GM12878 (cell line): Measurements from ENCODE around the gene CTDSP1. TPM values are rescaled to one million over a fixed set of nuclear protein-coding genes. Genes with fewer than 3 reads are reported as not detected.

ENCODE experiments used
- ATAC-seq: fragments of 200-7000 bp; cut with Tn5 transposase; 3 replicates; pipeline ENCODE4 v1.9.1; 2020; ENCODE audit warnings: mild to moderate bottlenecking, moderate library complexity
- BruUV-seq: library from RNA; stranded (reverse); fragments of 400-500 nt; replicated peaks from 2 replicates; lab custom pipeline; 2021; lab: Mats Ljungman, UMichigan
- CTCF ChIA-PET: fragments of 300-600 bp; sonication (Branson Sonifier 250); formaldehyde crosslinking; extraction: SDS; loops from one replicate; lab custom pipeline; 2021; ENCODE audit warnings: inconsistent platforms; lab: Yijun Ruan, JAX
- POLR2A ChIA-PET: fragments of 350-600 bp; formaldehyde crosslinking; extraction: SDS; loops from one replicate; lab custom pipeline; 2021; ENCODE audit warnings: inconsistent platforms; lab: Charles Lee
- RAD21 ChIA-PET: fragments of 300-600 bp; sonication (Branson Sonifier 250); formaldehyde crosslinking; loops from one replicate; lab custom pipeline; 2023; ENCODE audit warnings: antibody characterized with exemption; ENCODE audit not compliant: unreplicated experiment; lab: Charles Lee
- SMC1A ChIA-PET: fragments of 300-600 bp; sonication (Branson Sonifier 250); formaldehyde crosslinking; loops from one replicate; lab custom pipeline; 2023; ENCODE audit not compliant: unreplicated experiment, uncharacterized antibody; lab: Charles Lee
- DNase-seq: peaks from one replicate; pipeline ENCODE4 v3.0.0-alpha.2; 2011; ENCODE audit warnings: low read depth, low spot score
- FAIRE-seq: peaks from 3 replicates; lab custom pipeline; 2011; peaks lifted over from hg19 to GRCh38; lab: Jason Lieb, UNC
- H2AFZ ChIP-seq: 2 replicates; pipeline ENCODE4 v1.6.0; 2011; ENCODE audit warnings: low read depth, low read length, control low read depth; ENCODE audit not compliant: control insufficient read depth
- H3K27ac ChIP-seq: 2 replicates; pipeline ENCODE4 v1.5.1; 2011; ENCODE audit warnings: control low read depth; ENCODE audit not compliant: control insufficient read depth, insufficient read depth
- H3K27me3 ChIP-seq, 2 experiments: replicated peaks in 1 of 2; 2 replicates each; pipeline versions ENCODE4 v1.6.0 to v1.6.1; 2011; ENCODE audit warnings: low read length in 1 of 2; ENCODE audit not compliant: control insufficient read depth in 2 of 2, insufficient read depth in 2 of 2
- H3K36me3 ChIP-seq, 2 experiments: 2 replicates each; pipeline ENCODE4 v1.5.1; 2011; ENCODE audit warnings: low read length in 1 of 2; ENCODE audit not compliant: control insufficient read depth in 2 of 2, insufficient read depth in 2 of 2
- H3K4me1 ChIP-seq: 2 replicates; pipeline ENCODE4 v1.6.1; 2011; ENCODE audit warnings: mild to moderate bottlenecking, low read length, moderate library complexity, mixed read lengths; ENCODE audit not compliant: control insufficient read depth, insufficient read depth
- H3K4me2 ChIP-seq: 2 replicates; pipeline ENCODE4 v1.6.0; 2011; ENCODE audit warnings: control low read depth; ENCODE audit not compliant: control insufficient read depth, insufficient read depth
- H3K4me3 ChIP-seq: fragments of 200-600 bp; sonication (generic); 2 replicates; pipeline ENCODE4 v1.5.1; 2016
- H3K79me2 ChIP-seq: 2 replicates; pipeline ENCODE4 v1.6.0; 2011; ENCODE audit warnings: low read length; ENCODE audit not compliant: control insufficient read depth, insufficient read depth
- H3K9ac ChIP-seq: 2 replicates; pipeline ENCODE4 v1.8.0; 2011; ENCODE audit warnings: low read length, control low read depth, mixed read lengths; ENCODE audit not compliant: control insufficient read depth, insufficient read depth
- H3K9me3 ChIP-seq: replicated peaks from 3 replicates; pipeline ENCODE4 v1.5.1; 2011; ENCODE audit warnings: mild to moderate bottlenecking, low read length; ENCODE audit not compliant: control insufficient read depth, insufficient read depth
- H4K20me1 ChIP-seq: 2 replicates; pipeline ENCODE4 v1.6.0; 2011; ENCODE audit not compliant: control insufficient read depth, insufficient read depth
- BHLHE40 ChIP-seq, 2 experiments: fragments of 450-650 bp in 1 of 2; IDR thresholded peaks; 2 replicates each; pipeline ENCODE4 v1.6.1; 2011 to 2017; ENCODE audit warnings: low read depth in 2 of 2, borderline replicate concordance in 1 of 2, improper control_type of control experiment in 1 of 2, low read length in 1 of 2, mild to moderate bottlenecking in 1 of 2
- PRDM15 ChIP-seq: fragments of 450-650 bp; formaldehyde crosslinking; IDR thresholded peaks from 2 replicates; pipeline ENCODE4 v1.4.0; 2020; ENCODE audit warnings: mild to moderate bottlenecking, moderate library complexity
- RBBP5 ChIP-seq: fragments of 200-600 bp; sonication (generic); conservative IDR thresholded peaks from 2 replicates; pipeline ENCODE4 v1.6.1; 2016
- TAF1 ChIP-seq: IDR thresholded peaks from 2 replicates; pipeline ENCODE4 v1.6.1; 2011; ENCODE audit warnings: mild to moderate bottlenecking, low read depth, low read length, borderline replicate concordance
- WGBS: methylation state at CpG from one replicate; pipeline ENCODE4 v1.1.6; 2016; ENCODE audit warnings: low lambda C conversion rate; ENCODE audit not compliant: insufficient replicate concordance, insufficient coverage; ENCODE audit errors: missing lambda C conversion rate; 5-methylcytosine and 5-hydroxymethylcytosine counted together
- in situ Hi-C: fragments of 300-500 bp; cut with MboI; formaldehyde crosslinking; loops from 9 replicates; pipeline ENCODE4 v1.14.3; 2018; ENCODE audit warnings: mixed read lengths
- intact Hi-C: fragments of 100-400 bp; cut with micrococcal nuclease; formaldehyde crosslinking; loops from one replicate; pipeline ENCODE4 v1.14.2; 2022; ENCODE audit not compliant: unreplicated experiment
- polyA plus RNA-seq, 11 experiments: library from polyadenylated mRNA; depleted of rRNA in 4 of 11; unstranded in 6 of 11; stranded (reverse) in 5 of 11; fragments of >200 nt; fragmentation: Nextera tagmentation in 4 of 11; fragmentation: Illumina TruSeq in 1 of 11; extraction: Ambion mirVana in 4 of 11; extraction: Trizol in 1 of 11; gene quantifications; 1 replicate in 1 of 11; 2 replicates in 10 of 11; pipeline versions ENCODE4 v1.2.1 to v1.2.3, GENCODE V29; 2011 to 2016; ENCODE audit warnings: inconsistent platforms in 2 of 11, missing spikeins in 2 of 11, low read depth in 1 of 11
- total RNA-seq, 4 experiments: library from RNA; depleted of rRNA in 3 of 4; stranded (reverse); fragments of >200 nt in 3 of 4; fragmentation: Illumina TruSeq in 1 of 4; extraction: Trizol in 1 of 4; gene quantifications; 2 replicates each; pipeline versions ENCODE4 v1.2.1 to v1.2.3, GENCODE V29; 2013 to 2021

Gene CTDSP1
- total and polyA plus RNA-seq, 10 of the 15 experiments (the other 5 are each of a cell fraction or from before 2014, with no cell fraction given): 3.0 to 75.9 (median 34.4) TPM

GRCh38 chr2:218427741-218428140 is 28.1 kb downstream of the CTDSP1 start:
- CTCF ChIA-PET: no interaction called here

More at GRCh38 chr2:218427741-218428140, 28.1 kb downstream of the CTDSP1 start:
- RAD21 ChIA-PET: no interaction called here
- H3K79me2 ChIP-seq: no peaks in the 10 kb centered on the region
- no peak overlapping the region for H3K4me2 ChIP-seq
- no peaks in the 10 kb centered on the region for H3K36me3 ChIP-seq
- no peak for FAIRE-seq
- no peak for ATAC-seq
- H3K9me3 ChIP-seq: no peaks in the 10 kb centered on the region
- no TSS peak for BruUV-seq
- POLR2A ChIA-PET: no interaction called here
- no peak for TF ChIP-seq PRDM15 (CRISPR knock-in tag)
- TF ChIP-seq RBBP5: no peak
- no peak for TF ChIP-seq TAF1
- peak in 1 of 2 experiments; percentile 5; a peak in 1 of 4 replicates for TF ChIP-seq BHLHE40 (IDR thresholded peaks at IDR 0.05; ENCODE audit: borderline replicate concordance in 1 of 2, low read depth in 2 of 2, low read length in 1 of 2)
- no peaks in the 10 kb centered on the region for H3K27me3 ChIP-seq
- no peaks in the 10 kb centered on the region for H3K4me1 ChIP-seq
- no peak overlapping the region for H2AFZ ChIP-seq
- no peak overlapping the region for H3K9ac ChIP-seq
- SMC1A ChIA-PET: no interaction called here
- no peak for DNase-seq
- in situ Hi-C loops (no loop called here), intact Hi-C loops (no loop called here)
- no peak overlapping the region for H3K27ac ChIP-seq
- H3K4me3 ChIP-seq: no peak overlapping the region
- no peaks in the 10 kb centered on the region for H4K20me1 ChIP-seq
- WGBS: 36% methylated on average over 11 of the region's 11 CpGs
